Measurements from ENCODE around the gene TSBP1.

DNA sequence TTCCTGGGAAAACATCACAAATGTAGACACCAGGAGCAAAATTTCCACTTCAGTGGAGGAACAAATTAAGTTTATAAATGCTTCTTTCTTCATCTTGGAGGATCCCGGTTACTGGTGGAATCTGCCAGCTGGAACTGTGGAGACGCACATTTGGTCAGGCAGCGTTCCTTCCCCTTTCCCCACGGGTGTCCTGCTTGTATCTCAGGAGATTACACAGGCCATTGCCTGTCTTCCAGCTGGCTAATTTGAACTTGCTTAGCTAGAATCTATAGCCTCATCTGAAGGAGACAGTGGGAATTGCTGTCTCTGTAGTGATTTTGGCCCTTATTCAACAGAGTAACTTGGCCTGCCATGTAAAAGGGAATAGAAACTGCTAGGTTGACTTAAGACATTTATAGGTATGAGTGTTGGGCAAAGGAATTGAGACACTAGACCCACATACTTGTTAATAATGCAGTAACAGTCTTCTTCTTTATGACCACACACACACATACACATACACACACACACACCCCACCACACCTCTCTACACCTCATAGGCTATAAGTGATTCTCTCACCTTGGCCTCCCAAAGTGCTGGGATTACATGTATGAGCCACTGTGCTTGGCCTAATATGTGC lies 34.4 kb downstream of the TSBP1 start:
- no peak for TF ChIP-seq POLR2AphosphoS5 (IDR thresholded peaks at IDR 0.05)
- TF ChIP-seq CTCF (IDR thresholded peaks at IDR 0.05) = no peak
- no peak for TF ChIP-seq POLR2A (IDR thresholded peaks at IDR 0.05)
- no peak for TF ChIP-seq EP300 (IDR thresholded peaks at IDR 0.05)
